Ectodermal cell (in vitro differentiated cells): Measurements from ENCODE around the gene CLIC4.
"Not testable (repeated sequence)": the region's sequence is repeated elsewhere in the genome, so short reads cannot be mapped to it uniquely, and the experiment has no call there.

Experiments
- H3K27ac ChIP-seq: 2 replicates; pipeline ENCODE4 v1.7.0; 2013; ENCODE audit warnings: mild to moderate bottlenecking, low read depth, low read length; ENCODE audit not compliant: insufficient read depth, poor library complexity, severe bottlenecking
- H3K27me3 ChIP-seq: 2 replicates; pipeline ENCODE4 v1.7.0; 2013; ENCODE audit warnings: mild to moderate bottlenecking, low read length; ENCODE audit not compliant: insufficient read depth, control insufficient read depth, poor library complexity, severe bottlenecking
- H3K36me3 ChIP-seq: one replicate; pipeline ENCODE4 v1.7.0; 2013; ENCODE audit warnings: low read length; ENCODE audit not compliant: control insufficient read depth, insufficient read depth
- H3K4me1 ChIP-seq: one replicate; pipeline ENCODE4 v1.7.0; 2013; ENCODE audit warnings: low read length; ENCODE audit not compliant: control insufficient read depth, insufficient read depth
- H3K4me3 ChIP-seq: 2 replicates; pipeline ENCODE4 v1.7.0; 2013; ENCODE audit warnings: low read depth, low read length, control low read depth; ENCODE audit not compliant: insufficient read depth
- H3K9me3 ChIP-seq: 2 replicates; pipeline ENCODE4 v1.7.0; 2013; ENCODE audit warnings: mild to moderate bottlenecking, low read length, moderate library complexity; ENCODE audit not compliant: control insufficient read depth
- WGBS, 2 experiments: methylation state at CpG; one replicate each; pipeline ENCODE4 v1.1.7; 2013; ENCODE audit warnings: missing lambda C conversion rate in 2 of 2; 5-methylcytosine and 5-hydroxymethylcytosine counted together

Gene CLIC4

DNA sequence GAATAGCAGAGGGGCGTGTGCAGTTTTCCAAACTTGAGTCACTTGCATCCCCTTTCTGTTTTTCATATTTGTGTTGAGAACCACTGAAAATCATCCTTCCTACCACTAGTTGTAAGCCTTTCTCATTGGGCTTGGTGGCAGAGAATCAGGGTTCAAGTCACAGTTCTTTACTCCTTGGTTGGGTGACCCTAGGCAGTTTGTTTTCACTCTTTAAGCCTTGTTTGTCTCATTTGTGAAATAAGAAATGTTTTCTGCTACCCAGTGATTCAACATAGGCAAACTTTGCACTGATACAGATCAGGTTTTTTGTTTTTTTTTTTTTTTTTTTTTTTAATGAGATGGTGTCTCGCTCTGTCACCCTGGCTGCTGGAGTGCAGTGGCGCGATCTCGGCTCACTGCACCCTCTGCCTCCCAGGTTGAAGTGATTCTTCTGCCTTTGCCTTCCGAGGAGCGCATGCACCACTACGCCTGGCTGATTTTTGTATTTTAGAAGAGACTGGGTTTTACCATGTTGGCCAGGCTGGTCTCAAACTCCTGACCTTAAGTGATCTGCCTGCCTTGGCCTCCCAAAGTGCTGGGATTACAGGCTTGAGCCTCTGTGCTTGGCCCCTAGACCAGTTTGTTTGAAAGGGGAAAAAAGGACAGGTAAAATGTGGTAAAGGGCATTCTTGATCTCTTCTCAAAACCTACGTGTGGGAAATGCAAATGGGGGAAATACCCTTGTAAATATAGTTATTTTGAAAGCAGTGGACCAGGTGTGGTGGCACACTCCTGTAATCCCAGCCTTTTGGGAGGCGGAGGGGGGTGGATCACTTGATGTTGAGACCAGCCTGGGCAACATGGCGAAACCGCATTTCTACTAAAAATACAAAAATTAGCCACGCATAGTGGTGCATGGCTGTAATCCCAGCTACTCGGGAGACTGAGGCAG, 3.2 kb downstream of the CLIC4 start:
- Histone ChIP-seq H3K27me3 (no peaks in the 10 kb centered on the region), H3K4me1 (peaks cover 13% of the 10 kb centered on the region), H3K9me3 (no peaks in the 10 kb centered on the region), H3K4me3 (no peak overlapping the region), H3K27ac (no peak overlapping the region), H3K36me3 (peaks cover 3% of the 10 kb centered on the region)
- 89 to 90% methylated on average over 14 of the region's 14 CpGs for WGBS, 2 experiments

GRCh38 chr1:24749252-24749651, 4.0 kb downstream of the CLIC4 start:
- H3K4me1 ChIP-seq = peaks cover 8% of the 10 kb centered on the region
- no peaks in the 10 kb centered on the region for H3K27me3 ChIP-seq
- H3K9me3 ChIP-seq = no peaks in the 10 kb centered on the region
- peaks cover 3% of the 10 kb centered on the region for H3K36me3 ChIP-seq
- H3K4me3 ChIP-seq = no peak overlapping the region
- H3K27ac ChIP-seq = no peak overlapping the region
- 88% methylated on average over 1 of the region's 1 CpG for WGBS, 2 experiments

DNA sequence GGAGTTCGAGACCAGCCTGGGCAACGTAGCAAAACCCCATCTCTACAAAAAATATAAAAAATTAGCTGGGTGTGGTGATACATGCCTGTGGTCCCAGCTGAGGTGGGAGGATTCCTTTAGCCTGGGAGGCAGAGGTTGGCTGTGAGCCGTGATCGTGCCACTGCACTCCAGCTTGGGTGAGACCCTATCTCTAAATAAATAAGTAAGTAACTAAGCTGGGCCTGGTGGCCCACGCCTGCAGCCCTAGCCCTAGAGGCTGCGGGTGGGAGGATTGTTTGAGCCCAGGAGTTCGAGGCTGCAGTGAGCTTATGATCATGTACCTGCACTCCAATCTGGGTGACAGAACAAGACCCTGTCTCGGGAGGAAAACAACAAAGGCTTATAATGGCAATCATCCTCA, 4.6 kb downstream of the CLIC4 start:
- Histone ChIP-seq H3K4me1 (peaks cover 8% of the 10 kb centered on the region), H3K36me3 (peaks cover 3% of the 10 kb centered on the region), H3K4me3 (no peak overlapping the region), H3K9me3 (no peaks in the 10 kb centered on the region), H3K27me3 (no peaks in the 10 kb centered on the region), H3K27ac (no peak overlapping the region)
- 94 to 98% methylated on average over 7 to 8 of the region's 8 CpGs for WGBS, 2 experiments

- Histone ChIP-seq H3K9me3 (no peaks in the 10 kb centered on the region), H3K4me1 (peaks cover 8% of the 10 kb centered on the region), H3K4me3 (no peak overlapping the region), H3K36me3 (peaks cover 3% of the 10 kb centered on the region), H3K27me3 (no peaks in the 10 kb centered on the region), H3K27ac (no peak overlapping the region)
- 95 to 98% methylated on average over 1 of the region's 1 CpG for WGBS, 2 experiments
These were observed 6.6 kb downstream of the CLIC4 start for GRCh38 chr1:24751833-24752232.

- H3K27ac ChIP-seq = no peak overlapping the region
- H3K4me3 ChIP-seq = no peak overlapping the region
- H3K27me3 ChIP-seq = no peaks in the 10 kb centered on the region
- 93 to 98% methylated on average over 3 of the region's 3 CpGs for WGBS, 2 experiments
- H3K9me3 ChIP-seq = no peaks in the 10 kb centered on the region
- peaks cover 3% of the 10 kb centered on the region for H3K36me3 ChIP-seq
- H3K4me1 ChIP-seq = peaks cover 8% of the 10 kb centered on the region
These were observed 7.1 kb downstream of the CLIC4 start for GRCh38 chr1:24752305-24752704.

- Histone ChIP-seq H3K27ac (no peak overlapping the region), H3K9me3 (no peaks in the 10 kb centered on the region), H3K4me3 (no peak overlapping the region), H3K27me3 (no peaks in the 10 kb centered on the region), H3K4me1 (no peaks in the 10 kb centered on the region), H3K36me3 (peaks cover 3% of the 10 kb centered on the region)
- 85 to 90% methylated on average over 5 of the region's 5 CpGs for WGBS, 2 experiments
These were observed 9.0 kb downstream of the CLIC4 start for GRCh38 chr1:24754229-24754628.

- H3K4me3 ChIP-seq, H3K9me3 ChIP-seq: not testable (repeated sequence)
- 93 to 94% methylated on average over 4 of the region's 6 CpGs for WGBS, 2 experiments
These were observed 10.1 kb downstream of the CLIC4 start for GRCh38 chr1:24755323-24755722.

GRCh38 chr1:24756395-24756794, 11.1 kb downstream of the CLIC4 start:
- 94 to 95% methylated on average over 2 of the region's 2 CpGs for WGBS, 2 experiments
- Histone ChIP-seq H3K4me3 (no peak overlapping the region), H3K4me1 (no peaks in the 10 kb centered on the region), H3K27ac (no peak overlapping the region), H3K36me3 (no peaks in the 10 kb centered on the region), H3K9me3 (no peaks in the 10 kb centered on the region), H3K27me3 (no peaks in the 10 kb centered on the region)

More at GRCh38 chr1:24755323-24755722, 10.1 kb downstream of the CLIC4 start:
- not testable (repeated sequence) for H3K27me3 ChIP-seq, H3K36me3 ChIP-seq, H3K4me1 ChIP-seq, H3K27ac ChIP-seq

DNA sequence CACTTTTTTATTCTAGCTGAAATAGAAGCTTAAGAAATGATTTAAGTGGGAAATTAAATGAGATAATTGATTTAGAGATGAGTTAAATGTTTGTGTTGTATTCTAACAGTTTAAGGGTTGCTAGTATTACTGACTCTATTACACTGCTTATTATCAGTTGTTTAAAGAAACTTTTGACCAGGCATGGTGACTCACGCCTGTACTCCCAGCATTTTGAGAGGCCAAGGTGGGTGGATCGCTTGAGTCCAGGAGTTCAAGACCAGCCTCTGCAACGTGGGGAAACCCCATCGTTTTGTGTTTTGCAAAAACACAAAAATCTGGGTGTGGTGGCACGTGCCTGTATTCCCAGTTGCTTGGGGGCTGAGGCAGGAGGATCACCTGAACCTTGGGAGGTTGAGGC, 14.2 kb downstream of the CLIC4 start:
- no peaks in the 10 kb centered on the region for H3K27me3 ChIP-seq
- H3K4me1 ChIP-seq = no peaks in the 10 kb centered on the region
- H3K9me3 ChIP-seq = no peaks in the 10 kb centered on the region
- H3K36me3 ChIP-seq = no peaks in the 10 kb centered on the region
- no peak overlapping the region for H3K4me3 ChIP-seq
- 92 to 96% methylated on average over 5 of the region's 5 CpGs for WGBS, 2 experiments
- no peak overlapping the region for H3K27ac ChIP-seq

DNA sequence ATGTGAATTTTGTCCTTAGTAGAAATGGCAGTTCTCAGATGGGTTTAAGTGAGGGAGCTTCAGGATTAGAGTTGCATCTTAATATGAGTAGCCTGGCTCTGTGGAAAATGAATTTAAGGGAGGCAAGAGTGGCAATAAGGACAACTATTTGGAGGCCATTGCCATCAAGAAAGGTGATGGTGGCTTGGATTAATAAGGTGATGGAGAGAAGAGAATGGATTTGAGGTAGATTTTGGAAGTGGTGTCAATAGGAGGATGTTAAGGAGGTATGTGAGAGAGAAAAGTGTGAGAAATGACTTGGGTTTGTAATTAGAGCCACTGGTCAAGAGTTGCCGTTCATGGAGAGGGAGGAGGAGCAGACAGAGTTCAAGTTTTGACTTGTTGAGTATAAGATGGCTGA, 16.3 kb downstream of the CLIC4 start:
- Histone ChIP-seq H3K27ac (no peak overlapping the region), H3K27me3 (no peaks in the 10 kb centered on the region), H3K4me1 (no peaks in the 10 kb centered on the region), H3K36me3 (no peaks in the 10 kb centered on the region), H3K9me3 (no peaks in the 10 kb centered on the region), H3K4me3 (no peak overlapping the region)
- WGBS, 2 experiments = 86 to 95% methylated on average over 1 of the region's 1 CpG
